OCI-LY3 (cell line): ENCODE results near the gene NEIL3.

Source experiments
- EZH2phosphoT487 ChIP-seq: fragments of 200-600 bp; shearing (Covaris generic); IDR thresholded peaks from 2 replicates; pipeline ENCODE4 v1.6.1; 2018; ENCODE audit warnings: antibody characterized with exemption, mixed run types, low read depth
- TF ChIP-seq, protein P1 (sequence below): fragments of 200-600, 300-600 bp; sonication (generic); IDR thresholded peaks from 2 replicates; pipeline ENCODE4 v1.5.1; 2014; ENCODE audit warnings: antibody characterized with exemption, low read length, low read depth

DNA sequence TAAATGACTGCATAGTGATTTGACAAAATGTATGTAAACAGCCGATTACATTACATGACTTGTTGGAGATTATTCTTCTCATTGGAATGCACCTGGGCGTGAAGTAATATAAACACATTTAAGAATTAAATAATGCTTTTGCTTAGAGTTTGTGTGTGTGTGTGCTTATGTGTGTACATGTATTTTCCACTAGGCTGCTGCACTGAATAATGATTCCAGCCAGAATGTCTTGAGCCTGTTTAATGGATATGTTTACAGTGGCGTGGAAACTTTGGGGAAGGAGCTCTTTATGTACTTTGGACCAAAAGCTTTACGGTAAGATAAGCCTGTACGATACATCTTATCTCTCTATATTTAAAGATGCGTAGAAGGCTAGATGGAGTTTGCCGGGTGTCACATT, 12.6 kb downstream of the NEIL3 start:
- TF ChIP-seq, protein P1, sequence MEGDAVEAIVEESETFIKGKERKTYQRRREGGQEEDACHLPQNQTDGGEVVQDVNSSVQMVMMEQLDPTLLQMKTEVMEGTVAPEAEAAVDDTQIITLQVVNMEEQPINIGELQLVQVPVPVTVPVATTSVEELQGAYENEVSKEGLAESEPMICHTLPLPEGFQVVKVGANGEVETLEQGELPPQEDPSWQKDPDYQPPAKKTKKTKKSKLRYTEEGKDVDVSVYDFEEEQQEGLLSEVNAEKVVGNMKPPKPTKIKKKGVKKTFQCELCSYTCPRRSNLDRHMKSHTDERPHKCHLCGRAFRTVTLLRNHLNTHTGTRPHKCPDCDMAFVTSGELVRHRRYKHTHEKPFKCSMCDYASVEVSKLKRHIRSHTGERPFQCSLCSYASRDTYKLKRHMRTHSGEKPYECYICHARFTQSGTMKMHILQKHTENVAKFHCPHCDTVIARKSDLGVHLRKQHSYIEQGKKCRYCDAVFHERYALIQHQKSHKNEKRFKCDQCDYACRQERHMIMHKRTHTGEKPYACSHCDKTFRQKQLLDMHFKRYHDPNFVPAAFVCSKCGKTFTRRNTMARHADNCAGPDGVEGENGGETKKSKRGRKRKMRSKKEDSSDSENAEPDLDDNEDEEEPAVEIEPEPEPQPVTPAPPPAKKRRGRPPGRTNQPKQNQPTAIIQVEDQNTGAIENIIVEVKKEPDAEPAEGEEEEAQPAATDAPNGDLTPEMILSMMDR: no peak
- TF ChIP-seq EZH2phosphoT487: no peak
